ACHN (cell line): ENCODE measurements around the gene ANXA1.
"Not testable (repeated sequence)": the region's sequence is repeated elsewhere in the genome, so short reads cannot be mapped to it uniquely, and the experiment has no call there.

Experiments
- DNase-seq: peaks from one replicate; pipeline ENCODE4 v3.0.0-alpha.2; 2015
- in situ Hi-C: cut with HindIII; loops from 2 replicates; pipeline ENCODE4 v1.10.0; 2017; ENCODE audit warnings: low sequenced_read_pairs, low pct_ligation_motif_present, low pct_unique_long_range_greater_than_20kb

Gene ANXA1, protein sequence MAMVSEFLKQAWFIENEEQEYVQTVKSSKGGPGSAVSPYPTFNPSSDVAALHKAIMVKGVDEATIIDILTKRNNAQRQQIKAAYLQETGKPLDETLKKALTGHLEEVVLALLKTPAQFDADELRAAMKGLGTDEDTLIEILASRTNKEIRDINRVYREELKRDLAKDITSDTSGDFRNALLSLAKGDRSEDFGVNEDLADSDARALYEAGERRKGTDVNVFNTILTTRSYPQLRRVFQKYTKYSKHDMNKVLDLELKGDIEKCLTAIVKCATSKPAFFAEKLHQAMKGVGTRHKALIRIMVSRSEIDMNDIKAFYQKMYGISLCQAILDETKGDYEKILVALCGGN

GRCh38 chr9:73151653-73152542 lies at the start of gene ANXA1:
Gene ANXA1, plus strand, starts transcription at chr9:73151865. Its CDS starts 6,671 bp downstream, at chr9:73158536.
- peak; percentile 75 for DNase-seq
- in situ Hi-C loops: no loop called here

- in situ Hi-C loops: no loop called here
- DNase-seq: no peak
Measured at GRCh38 chr9:73104342-73104741, 47.3 kb upstream of the ANXA1 start.

DNA sequence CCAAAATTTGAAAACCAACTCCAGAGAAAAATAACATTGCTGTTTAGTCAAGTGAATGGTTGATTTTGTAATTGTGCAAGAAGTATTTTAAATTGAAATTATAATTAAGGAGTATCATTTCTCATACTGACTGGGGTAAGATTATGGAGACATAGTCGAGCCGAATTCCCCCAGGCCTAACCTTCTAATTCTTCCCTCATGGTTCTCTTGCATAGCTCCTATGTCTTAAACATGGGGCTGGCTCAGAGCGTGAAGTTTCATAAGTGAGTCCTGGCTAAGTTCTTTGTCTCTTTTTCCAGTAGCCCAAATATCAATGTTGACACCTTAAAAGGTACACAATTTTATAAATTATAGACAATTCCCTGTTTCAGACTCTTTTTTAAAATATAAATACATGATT lies 46.7 kb upstream of the ANXA1 start:
- in situ Hi-C loops: no loop called here
- no peak for DNase-seq

DNA sequence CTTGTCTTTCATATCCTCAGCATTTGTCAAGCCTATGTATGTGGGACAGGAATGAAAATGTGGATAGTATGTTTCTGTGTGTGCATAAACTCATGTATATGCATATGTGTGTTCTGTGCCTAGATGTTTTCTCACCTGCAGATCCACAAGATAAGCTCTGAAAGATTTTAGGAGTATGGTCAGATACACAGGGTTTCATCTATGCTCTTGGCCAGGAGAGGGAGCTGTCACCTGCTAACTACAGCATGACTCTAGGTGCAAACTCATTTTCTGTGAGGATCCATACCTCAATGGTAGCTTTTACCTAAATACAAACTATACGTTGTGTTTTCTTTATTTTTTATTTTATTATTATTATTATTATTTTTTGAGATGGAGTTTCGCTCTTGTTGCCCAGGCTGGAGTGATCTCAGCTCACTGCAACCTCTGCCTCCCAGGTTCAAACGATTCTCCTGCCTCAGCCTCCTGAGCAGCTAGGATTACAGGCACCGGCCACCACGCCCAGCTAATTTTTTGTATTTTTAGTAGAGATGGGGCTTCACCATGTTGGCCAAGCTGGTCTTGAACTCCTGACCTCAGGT lies 44.1 kb upstream of the ANXA1 start:
- peak; percentile 54 for DNase-seq
- in situ Hi-C loops: not testable (repeated sequence)

DNA sequence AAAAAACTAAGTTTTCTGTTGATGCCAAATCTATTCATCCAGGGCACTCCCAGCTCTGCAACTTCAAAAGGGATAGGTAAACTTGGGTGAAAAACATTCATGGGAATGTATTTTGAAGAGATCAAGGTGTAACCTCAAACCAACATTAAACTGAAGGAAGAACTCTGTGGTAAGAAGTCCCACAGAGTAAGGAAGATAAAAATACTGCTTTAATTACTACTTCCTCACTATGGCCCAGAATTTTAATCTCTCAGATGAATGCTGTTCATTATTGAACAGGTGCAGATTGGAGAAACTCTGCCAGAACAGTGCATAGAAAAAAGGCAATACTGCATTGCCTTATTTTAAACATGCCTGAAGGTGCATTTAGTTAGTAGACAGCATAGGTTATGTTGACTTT lies 37.6 kb upstream of the ANXA1 start:
- no peak for DNase-seq
- in situ Hi-C loops: no loop called here

DNA sequence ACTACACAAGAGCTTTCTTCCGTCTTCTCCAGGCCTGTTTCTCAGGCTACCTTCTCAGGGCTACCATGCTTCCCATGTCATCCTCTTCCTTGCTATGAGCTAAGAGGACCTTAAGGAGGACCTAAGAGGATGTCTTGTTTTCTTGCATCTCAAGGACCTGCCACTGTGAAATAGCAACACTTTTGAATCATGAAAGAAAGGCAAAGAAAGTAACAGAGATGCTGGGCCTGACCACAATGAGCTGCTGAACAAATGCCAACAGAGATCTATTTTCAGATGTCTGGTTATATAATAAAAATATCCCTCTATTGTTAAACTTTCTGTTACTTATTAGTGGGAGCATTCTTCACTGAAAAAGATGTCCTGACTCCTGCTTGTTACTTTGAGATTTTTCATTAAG lies 36.7 kb upstream of the ANXA1 start:
- no peak for DNase-seq
- in situ Hi-C loops: no loop called here

DNA sequence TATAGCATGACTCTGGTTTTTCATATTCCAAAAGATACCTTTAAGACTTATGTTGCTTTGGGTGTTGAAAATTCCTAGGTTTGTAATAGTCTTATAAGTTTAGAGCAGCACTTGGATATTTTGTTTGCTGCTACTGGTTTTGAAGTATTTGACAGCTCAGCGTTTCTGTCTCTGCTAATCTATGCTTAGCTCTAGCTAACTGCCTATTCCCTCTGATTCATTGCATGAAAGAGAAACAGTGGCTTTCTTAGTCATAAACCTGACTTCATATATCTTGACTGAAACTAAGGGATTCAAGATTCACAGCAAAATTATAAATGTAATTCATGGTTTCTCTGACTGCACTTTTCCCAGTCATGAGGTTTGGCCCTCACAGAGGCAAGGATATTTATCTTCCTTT lies 35.6 kb upstream of the ANXA1 start:
- in situ Hi-C loops: no loop called here
- peak; percentile 30 for DNase-seq

- in situ Hi-C loops: no loop called here
- no peak for DNase-seq
Measured at GRCh38 chr9:73116880-73117279, 34.8 kb upstream of the ANXA1 start.

- in situ Hi-C loops: no loop called here
- DNase-seq: no peak
Measured at GRCh38 chr9:73118286-73118685, 33.4 kb upstream of the ANXA1 start.

GRCh38 chr9:73118898-73119554 lies 32.6 kb upstream of the ANXA1 start:
- in situ Hi-C loops: no loop called here
- DNase-seq: peak; percentile 37

DNA sequence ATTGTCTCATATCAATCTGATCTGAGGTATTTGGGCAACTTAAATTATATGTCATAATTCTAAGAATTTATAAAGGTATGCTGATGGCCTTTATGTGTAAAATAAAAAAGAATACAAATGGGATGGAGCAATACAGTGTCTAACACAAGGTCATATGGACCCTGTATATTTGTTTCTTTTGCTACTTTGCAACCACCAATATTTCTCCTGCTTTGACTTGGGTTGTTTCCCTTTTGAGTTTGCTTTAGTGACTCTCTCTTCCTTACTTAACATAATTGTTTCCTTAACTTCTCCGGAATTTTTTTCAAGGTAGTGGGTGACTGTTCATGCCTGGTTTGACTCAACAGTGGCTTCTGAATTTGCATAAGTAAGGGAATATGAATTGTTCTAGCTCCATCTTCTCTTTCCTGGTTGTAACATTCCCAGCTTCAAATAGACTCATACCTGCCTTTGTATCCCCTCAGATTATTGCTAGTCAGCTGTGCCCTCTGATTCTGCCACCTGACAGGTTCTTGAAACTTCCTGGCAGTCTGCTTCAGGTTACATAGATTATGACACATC lies 30.2 kb upstream of the ANXA1 start:
- DNase-seq: no peak
- in situ Hi-C loops: no loop called here

DNA sequence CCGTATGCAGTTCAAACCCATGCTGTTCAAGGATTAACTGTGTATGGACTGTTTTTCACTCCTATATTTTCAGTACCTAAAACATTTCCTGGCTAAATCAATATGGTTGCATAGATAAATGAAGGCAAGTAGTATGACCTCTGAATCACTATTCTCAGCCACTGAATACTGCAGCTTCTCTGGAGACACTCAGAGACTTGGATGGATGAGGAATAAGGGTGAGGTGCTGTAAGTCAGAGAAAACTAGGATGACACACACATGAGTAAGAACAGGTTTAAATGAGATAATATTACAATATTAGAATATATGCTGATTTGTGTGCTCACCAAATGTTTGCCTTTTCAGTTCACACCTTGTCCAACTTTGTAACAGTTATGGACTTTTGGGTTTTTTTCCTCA lies 26.0 kb upstream of the ANXA1 start:
- DNase-seq: no peak
- in situ Hi-C loops: no loop called here

DNA sequence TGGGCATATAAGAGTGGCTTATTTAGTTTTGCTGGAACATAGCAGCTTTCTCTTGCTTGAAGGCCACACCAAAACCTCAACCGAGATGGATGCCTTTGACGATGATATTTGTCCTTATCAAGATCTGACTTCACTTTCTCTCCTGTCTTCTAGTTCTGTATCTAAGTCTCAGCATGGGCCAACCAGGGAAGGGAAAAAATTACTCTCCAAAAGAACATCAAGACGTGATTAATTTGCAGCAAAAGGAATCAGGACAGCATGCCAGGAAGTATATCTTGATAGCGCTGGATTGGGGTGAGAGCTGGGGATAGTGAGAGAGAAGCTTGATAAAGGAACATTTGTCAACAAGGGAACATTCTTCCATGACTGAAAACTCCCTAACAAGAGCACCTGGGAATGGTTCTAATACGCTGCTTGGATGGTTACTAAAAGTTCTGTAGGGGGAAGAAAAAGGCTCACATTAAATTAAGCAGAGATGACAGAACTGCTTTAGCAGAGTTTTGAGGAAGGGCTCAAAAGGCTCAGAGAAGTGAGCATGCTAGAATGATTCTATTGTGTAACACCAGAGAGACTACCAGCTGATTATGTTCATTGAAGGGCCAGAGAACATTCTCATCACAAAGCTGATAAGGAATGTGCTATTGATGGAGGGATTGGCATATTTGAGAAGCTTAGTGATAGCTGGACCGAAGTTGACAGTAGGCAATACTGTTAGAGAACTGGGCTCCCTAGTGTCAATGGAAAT lies 21.6 kb upstream of the ANXA1 start:
- no peak for DNase-seq
- in situ Hi-C loops: no loop called here

- DNase-seq: no peak
- in situ Hi-C loops: no loop called here
Measured at GRCh38 chr9:73131461-73131860, 20.2 kb upstream of the ANXA1 start.

DNA sequence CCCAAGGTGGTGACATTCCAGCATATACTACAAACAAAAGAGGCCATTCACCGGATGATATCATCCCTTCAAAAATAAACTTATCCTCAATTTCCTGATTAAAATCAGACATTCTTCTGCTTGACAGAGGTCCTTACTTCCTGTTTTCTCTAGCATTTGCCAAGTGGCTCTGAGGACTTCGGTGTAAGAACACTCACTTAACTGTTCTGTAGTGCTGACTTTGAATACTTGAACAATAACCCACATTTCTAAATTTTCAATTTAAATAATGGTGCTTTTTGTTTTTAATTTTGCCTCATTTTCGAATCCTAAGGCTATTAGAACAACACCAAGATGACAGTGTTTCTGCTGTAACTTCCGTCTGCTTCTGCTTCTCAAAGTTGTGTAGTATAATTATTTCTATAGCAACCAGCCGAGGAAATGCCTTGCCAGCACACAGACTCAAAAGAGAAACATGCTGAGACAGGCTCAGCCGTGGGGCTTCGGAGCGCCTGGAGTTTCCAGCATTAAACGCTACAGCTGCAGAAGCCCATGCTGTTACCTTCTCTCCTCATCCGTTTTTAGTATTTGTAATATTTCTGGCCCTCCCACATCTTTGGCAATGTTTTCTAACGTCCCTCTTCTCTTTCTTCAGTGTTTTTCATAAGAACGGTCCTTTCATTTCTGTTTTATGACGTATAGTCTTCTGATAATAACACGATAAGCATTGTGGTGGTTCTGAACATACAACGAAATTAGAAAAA lies 19.5 kb upstream of the ANXA1 start:
- in situ Hi-C loops: no loop called here
- peak; percentile 80 for DNase-seq

GRCh38 chr9:73133022-73133651 lies 18.5 kb upstream of the ANXA1 start:
- DNase-seq: no peak
- in situ Hi-C loops: no loop called here

- no peak for DNase-seq
- in situ Hi-C loops: no loop called here
Measured at GRCh38 chr9:73133921-73134407, 17.7 kb upstream of the ANXA1 start.
